NT2/D1 (cell line): Measurements from ENCODE around the gene TBC1D22A.

Source experiments
- SUZ12 ChIP-seq: IDR thresholded peaks from 2 replicates; pipeline ENCODE4 v1.6.1; 2011; ENCODE audit not compliant: insufficient read length, insufficient read depth; ENCODE audit errors: extremely low read depth
- ZNF274 ChIP-seq: IDR thresholded peaks from 2 replicates; pipeline ENCODE4 v1.6.1; 2011; ENCODE audit warnings: mild to moderate bottlenecking, low read depth, low read length

DNA sequence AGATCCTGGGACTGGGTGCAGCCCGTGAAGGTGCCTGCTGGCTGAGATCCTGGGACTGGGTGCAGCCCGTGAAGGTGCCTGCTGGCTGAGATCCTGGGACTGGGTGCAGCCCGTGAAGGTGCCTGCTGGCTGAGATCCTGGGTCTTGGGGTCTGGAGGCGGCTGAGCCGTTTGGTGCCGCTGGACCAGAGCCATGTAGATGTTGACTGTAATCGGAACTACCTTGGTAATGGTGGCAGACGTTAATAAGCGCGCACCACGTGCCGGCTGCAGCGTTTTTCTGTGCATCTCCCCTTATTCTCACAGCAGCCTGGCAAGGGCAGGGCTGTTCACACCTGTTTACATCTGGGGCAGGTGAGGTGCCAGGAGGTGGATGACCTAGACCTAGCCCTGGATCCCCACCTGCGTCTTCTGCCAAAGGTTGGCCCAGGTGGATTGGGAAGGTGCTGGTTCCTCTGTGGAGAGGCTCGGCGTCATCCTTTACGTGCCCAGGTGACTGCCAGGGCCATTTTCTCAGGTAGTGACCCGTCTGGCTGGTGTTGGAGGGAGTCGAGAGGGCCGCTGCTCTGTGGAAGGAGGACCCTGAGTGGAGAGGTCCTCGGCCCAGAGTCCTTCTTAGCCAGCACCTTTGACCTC lies 382.5 kb downstream of the TBC1D22A start:
- TF ChIP-seq SUZ12 (no peak), ZNF274 (no peak)
